IMR-90 (cell line): ENCODE data around the gene CEMIP2.

Experiments
- CEBPB ChIP-seq: IDR thresholded peaks from 2 replicates; pipeline ENCODE4 v1.6.1; 2012; ENCODE audit warnings: low read depth, low read length, improper control_type of control experiment
- MAFK ChIP-seq: IDR thresholded peaks from 2 replicates; pipeline ENCODE4 v1.6.1; 2012; ENCODE audit warnings: low read depth, low read length, improper control_type of control experiment
- NFE2L2 ChIP-seq: fragments of 150-350 bp; IDR thresholded peaks from 2 replicates; pipeline ENCODE4 v1.6.1; 2016; ENCODE audit warnings: low read depth, mild to moderate bottlenecking, low read length
- POLR2A ChIP-seq: IDR thresholded peaks from 2 replicates; pipeline ENCODE4 v1.6.1; 2012; ENCODE audit warnings: mild to moderate bottlenecking, low read depth, low read length
- RAD21 ChIP-seq: IDR thresholded peaks from 2 replicates; pipeline ENCODE4 v1.6.1; 2012; ENCODE audit warnings: low read length, improper control_type of control experiment
- RFX5 ChIP-seq: IDR thresholded peaks from 2 replicates; pipeline ENCODE4 v1.8.0; 2012; ENCODE audit warnings: low read depth, mild to moderate bottlenecking, low read length, moderate library complexity
- TF ChIP-seq, protein P1 (sequence below): conservative IDR thresholded peaks from 2 replicates; pipeline ENCODE4 v1.5.1; 2012; ENCODE audit warnings: mild to moderate bottlenecking, low read depth, low read length, improper control_type of control experiment
- TF ChIP-seq, protein P2 (sequence below): fragments of 150-350 bp; IDR thresholded peaks from 2 replicates; pipeline ENCODE4 v1.6.1; 2017; ENCODE audit warnings: mild to moderate bottlenecking, antibody characterized with exemption, low read length, low read depth

DNA sequence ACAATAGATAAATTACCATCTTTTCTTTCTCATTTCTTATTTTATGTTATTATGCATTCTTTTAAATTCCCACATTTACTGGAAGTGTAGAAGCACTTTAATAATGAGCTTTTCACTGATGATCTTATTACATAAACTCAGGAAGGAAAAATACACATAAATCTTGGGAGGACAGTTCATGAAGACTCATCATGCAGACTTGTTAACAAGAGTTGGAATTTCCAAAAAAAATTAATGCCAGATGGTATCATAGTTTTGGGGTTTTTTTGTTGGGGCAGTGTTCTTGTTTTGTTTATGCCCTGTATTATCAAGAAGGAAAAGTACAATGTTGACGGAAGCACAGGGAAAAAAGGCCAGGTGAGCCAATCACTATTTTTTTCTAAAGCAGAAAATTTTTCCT, 35.1 kb downstream of the CEMIP2 start:
- TF ChIP-seq POLR2A (no peak), CEBPB (no peak), RAD21 (no peak), MAFK (no peak), RFX5 (no peak), NFE2L2 (no peak)
- TF ChIP-seq, protein P1, sequence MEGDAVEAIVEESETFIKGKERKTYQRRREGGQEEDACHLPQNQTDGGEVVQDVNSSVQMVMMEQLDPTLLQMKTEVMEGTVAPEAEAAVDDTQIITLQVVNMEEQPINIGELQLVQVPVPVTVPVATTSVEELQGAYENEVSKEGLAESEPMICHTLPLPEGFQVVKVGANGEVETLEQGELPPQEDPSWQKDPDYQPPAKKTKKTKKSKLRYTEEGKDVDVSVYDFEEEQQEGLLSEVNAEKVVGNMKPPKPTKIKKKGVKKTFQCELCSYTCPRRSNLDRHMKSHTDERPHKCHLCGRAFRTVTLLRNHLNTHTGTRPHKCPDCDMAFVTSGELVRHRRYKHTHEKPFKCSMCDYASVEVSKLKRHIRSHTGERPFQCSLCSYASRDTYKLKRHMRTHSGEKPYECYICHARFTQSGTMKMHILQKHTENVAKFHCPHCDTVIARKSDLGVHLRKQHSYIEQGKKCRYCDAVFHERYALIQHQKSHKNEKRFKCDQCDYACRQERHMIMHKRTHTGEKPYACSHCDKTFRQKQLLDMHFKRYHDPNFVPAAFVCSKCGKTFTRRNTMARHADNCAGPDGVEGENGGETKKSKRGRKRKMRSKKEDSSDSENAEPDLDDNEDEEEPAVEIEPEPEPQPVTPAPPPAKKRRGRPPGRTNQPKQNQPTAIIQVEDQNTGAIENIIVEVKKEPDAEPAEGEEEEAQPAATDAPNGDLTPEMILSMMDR, result no peak
- TF ChIP-seq, protein P2, sequence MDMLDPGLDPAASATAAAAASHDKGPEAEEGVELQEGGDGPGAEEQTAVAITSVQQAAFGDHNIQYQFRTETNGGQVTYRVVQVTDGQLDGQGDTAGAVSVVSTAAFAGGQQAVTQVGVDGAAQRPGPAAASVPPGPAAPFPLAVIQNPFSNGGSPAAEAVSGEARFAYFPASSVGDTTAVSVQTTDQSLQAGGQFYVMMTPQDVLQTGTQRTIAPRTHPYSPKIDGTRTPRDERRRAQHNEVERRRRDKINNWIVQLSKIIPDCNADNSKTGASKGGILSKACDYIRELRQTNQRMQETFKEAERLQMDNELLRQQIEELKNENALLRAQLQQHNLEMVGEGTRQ, result no peak
